Neural progenitor cell (in vitro differentiated cells): Measurements from ENCODE around the gene CPXM2. TPM values are rescaled to one million over a fixed set of nuclear protein-coding genes. Genes with fewer than 3 reads are reported as not detected.

Experiments used
- DNase-seq: peaks from one replicate; pipeline ENCODE4 v3.0.0-alpha.2; 2016; ENCODE audit warnings: low spot score
- H2AFZ ChIP-seq: fragments of 200-600 bp; sonication (generic); replicated peaks from 2 replicates; pipeline ENCODE4 v1.6.1; 2016; ENCODE audit warnings: antibody characterized with exemption
- H3F3A ChIP-seq: fragments of 200-600 bp; sonication (generic); 2 replicates; pipeline ENCODE4 v1.6.1; 2016; ENCODE audit warnings: antibody characterized with exemption, low read depth
- H3K27ac ChIP-seq: fragments of 200-600 bp; sonication (generic); 2 replicates; pipeline ENCODE4 v1.5.1; 2016; ENCODE audit warnings: mild to moderate bottlenecking
- H3K27me3 ChIP-seq: fragments of 200-600 bp; sonication (generic); 2 replicates; pipeline ENCODE4 v1.6.1; 2016; ENCODE audit warnings: mild to moderate bottlenecking, moderate library complexity
- H3K36me3 ChIP-seq: fragments of 200-600 bp; sonication (generic); 2 replicates; pipeline ENCODE4 v1.5.1; 2016
- H3K4me1 ChIP-seq: fragments of 200-600 bp; sonication (generic); 2 replicates; pipeline ENCODE4 v1.6.1; 2016; ENCODE audit warnings: mixed run types
- H3K4me2 ChIP-seq: fragments of 200-600 bp; sonication (generic); 2 replicates; pipeline ENCODE4 v1.6.1; 2016
- H3K4me3 ChIP-seq: fragments of 200-600 bp; sonication (generic); 2 replicates; pipeline ENCODE4 v1.5.1; 2016
- H3K79me2 ChIP-seq: fragments of 200-600 bp; sonication (generic); 2 replicates; pipeline ENCODE4 v1.6.1; 2016; ENCODE audit warnings: low read depth
- H3K9ac ChIP-seq: fragments of 200-600 bp; sonication (generic); 2 replicates; pipeline ENCODE4 v1.6.1; 2016
- H3K9me3 ChIP-seq: fragments of 200-600 bp; sonication (generic); 2 replicates; pipeline ENCODE4 v1.5.1; 2016; ENCODE audit warnings: low read depth
- H4K20me1 ChIP-seq: fragments of 200-600 bp; sonication (generic); 2 replicates; pipeline ENCODE4 v1.6.1; 2016; ENCODE audit warnings: low read depth
- H3K27ac Mint-ChIP-seq: 3 replicates; pipeline ENCODE4 v1.8.0; 2021; ENCODE audit warnings: mixed read lengths
- H3K27me3 Mint-ChIP-seq: 2 replicates; pipeline ENCODE4 v1.8.0; 2022; ENCODE audit warnings: low read depth, mild to moderate bottlenecking, inconsistent platforms, moderate library complexity, mixed read lengths; ENCODE audit not compliant: insufficient read depth
- H3K36me3 Mint-ChIP-seq: 3 replicates; pipeline ENCODE4 v1.8.0; 2021; ENCODE audit warnings: mixed read lengths
- H3K4me1 Mint-ChIP-seq: 3 replicates; pipeline ENCODE4 v1.8.0; 2021; ENCODE audit warnings: mixed read lengths
- H3K4me3 Mint-ChIP-seq: 3 replicates; pipeline ENCODE4 v1.8.0; 2021; ENCODE audit warnings: mild to moderate bottlenecking, moderate library complexity, mixed read lengths
- H3K9me3 Mint-ChIP-seq: 3 replicates; pipeline ENCODE4 v1.8.0; 2020; ENCODE audit warnings: mixed read lengths
- CTCF ChIP-seq: fragments of 200-600 bp; sonication (generic); IDR thresholded peaks from 2 replicates; pipeline ENCODE4 v1.5.1; 2017; ENCODE audit warnings: antibody characterized with exemption, mild to moderate bottlenecking
- EZH2 ChIP-seq: fragments of 200-600 bp; sonication (generic); IDR thresholded peaks from 2 replicates; pipeline ENCODE4 v1.6.1; 2017; ENCODE audit warnings: antibody characterized with exemption, mild to moderate bottlenecking, moderate library complexity
- EZH2phosphoT487 ChIP-seq: fragments of 200-600 bp; sonication (generic); IDR thresholded peaks from 2 replicates; pipeline ENCODE4 v1.6.1; 2017; ENCODE audit warnings: antibody characterized with exemption
- total RNA-seq: library from RNA; depleted of rRNA; stranded (reverse); fragments of >200 nt; gene quantifications from 2 replicates; pipeline ENCODE4 v1.2.3, GENCODE V29; 2015; ENCODE audit warnings: low replicate concordance

CPXM2 gene
- total RNA-seq, 1 donor from 2014 or later: not detected

DNA sequence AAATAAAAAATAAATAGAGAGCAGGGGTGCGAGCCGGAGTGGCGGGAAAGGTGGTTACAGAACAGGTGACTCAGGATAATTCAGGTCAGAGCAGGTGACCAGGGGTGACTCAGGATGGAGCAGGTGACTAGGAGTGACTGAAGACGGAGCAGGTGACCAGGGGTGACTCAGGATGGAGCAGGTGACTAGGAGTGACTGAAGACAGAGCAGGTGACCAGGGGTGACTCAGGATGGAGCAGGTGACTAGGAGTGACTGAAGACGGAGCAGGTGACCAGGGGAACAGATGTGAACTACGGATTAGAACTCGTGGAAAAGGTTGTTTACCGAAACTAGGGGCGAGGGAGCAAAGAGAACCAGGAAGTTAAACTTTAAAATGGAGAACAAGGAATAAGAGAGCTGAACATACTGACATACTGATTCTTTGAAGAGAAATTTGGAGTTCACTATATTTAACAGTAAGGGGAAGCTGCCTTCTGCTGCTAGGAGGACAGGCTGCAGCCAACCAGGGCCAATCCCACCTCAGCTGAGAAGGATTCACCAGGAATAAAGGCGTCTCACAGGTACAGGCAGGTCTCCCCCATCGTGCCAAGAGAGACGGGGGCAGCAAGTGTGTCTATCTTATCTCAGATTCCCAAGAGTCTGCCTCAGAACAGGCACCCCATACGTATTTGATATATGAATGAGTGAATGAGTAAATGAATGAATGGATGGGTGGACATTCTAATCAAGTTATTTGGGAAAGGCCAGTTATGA lies 101.3 kb downstream of the CPXM2 start:
- Mint-ChIP-seq H3K9me3 (peaks cover 4% of the 10 kb centered on the region), H3K36me3 (no peaks in the 10 kb centered on the region), H3K4me3 (no peak overlapping the region), H3K27ac (no peak overlapping the region), H3K27me3 (no peaks in the 10 kb centered on the region), H3K4me1 (no peaks in the 10 kb centered on the region)
- Histone ChIP-seq H3K36me3 (no peaks in the 10 kb centered on the region), H3K9ac (no peak overlapping the region), H4K20me1 (no peaks in the 10 kb centered on the region), H2AFZ (no peak overlapping the region), H3K27me3 (no peaks in the 10 kb centered on the region), H3K4me1 (no peaks in the 10 kb centered on the region), H3K4me2 (no peak overlapping the region), H3K9me3 (no peaks in the 10 kb centered on the region), H3K79me2 (no peaks in the 10 kb centered on the region), H3K27ac (no peak overlapping the region), H3K4me3 (no peak overlapping the region), H3F3A (no peaks in the 10 kb centered on the region)
- no peak for DNase-seq
- TF ChIP-seq EZH2phosphoT487 (no peak), CTCF (no peak), EZH2 (no peak)

DNA sequence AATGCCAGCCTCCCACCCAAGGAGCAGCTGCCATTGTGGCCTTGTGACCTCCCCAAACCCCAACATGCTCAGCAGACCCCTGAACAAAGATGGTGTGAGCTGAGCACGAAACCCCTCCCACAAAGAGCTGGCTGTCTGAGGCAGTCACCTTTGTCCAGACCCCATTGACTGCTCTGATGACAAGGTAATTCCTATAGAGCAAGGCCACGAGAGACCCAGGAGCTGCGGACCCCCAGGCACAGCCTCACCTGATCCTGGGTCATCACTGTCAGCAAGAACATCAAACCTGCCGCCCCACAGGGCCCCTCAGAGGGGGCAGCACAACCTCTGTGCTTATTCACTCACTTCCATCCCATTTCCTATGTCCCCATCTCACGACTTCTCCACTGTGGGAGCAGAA lies 102.6 kb downstream of the CPXM2 start:
- Mint-ChIP-seq H3K9me3 (peaks cover 4% of the 10 kb centered on the region), H3K36me3 (no peaks in the 10 kb centered on the region), H3K4me1 (no peaks in the 10 kb centered on the region), H3K4me3 (no peak overlapping the region), H3K27me3 (no peaks in the 10 kb centered on the region), H3K27ac (no peak overlapping the region)
- TF ChIP-seq CTCF (no peak), EZH2 (no peak), EZH2phosphoT487 (no peak)
- Histone ChIP-seq H4K20me1 (no peaks in the 10 kb centered on the region), H3K9me3 (no peaks in the 10 kb centered on the region), H3K79me2 (no peaks in the 10 kb centered on the region), H2AFZ (no peak overlapping the region), H3K4me3 (no peak overlapping the region), H3K4me2 (no peak overlapping the region), H3K4me1 (no peaks in the 10 kb centered on the region), H3K9ac (no peak overlapping the region), H3K27ac (no peak overlapping the region), H3K27me3 (no peaks in the 10 kb centered on the region), H3F3A (no peaks in the 10 kb centered on the region), H3K36me3 (no peaks in the 10 kb centered on the region)
- DNase-seq: no peak

GRCh38 chr10:123787566-123787965 lies 104.0 kb downstream of the CPXM2 start:
- H3K4me2 ChIP-seq: no peak overlapping the region
- H3K4me3 ChIP-seq: no peak overlapping the region
- Mint-ChIP-seq H3K27ac (no peak overlapping the region), H3K27me3 (no peaks in the 10 kb centered on the region), H3K36me3 (no peaks in the 10 kb centered on the region), H3K9me3 (peaks cover 4% of the 10 kb centered on the region), H3K4me1 (peaks cover 5% of the 10 kb centered on the region), H3K4me3 (no peak overlapping the region)
- no peaks in the 10 kb centered on the region for H3K9me3 ChIP-seq
- H4K20me1 ChIP-seq: no peaks in the 10 kb centered on the region
- no peak overlapping the region for H2AFZ ChIP-seq
- H3K27me3 ChIP-seq: no peaks in the 10 kb centered on the region
- H3K36me3 ChIP-seq: no peaks in the 10 kb centered on the region
- H3K4me1 ChIP-seq: no peaks in the 10 kb centered on the region
- no peaks in the 10 kb centered on the region for H3F3A ChIP-seq
- no peak for TF ChIP-seq CTCF
- no peak for TF ChIP-seq EZH2
- no peak for TF ChIP-seq EZH2phosphoT487
- no peaks in the 10 kb centered on the region for H3K79me2 ChIP-seq
- H3K9ac ChIP-seq: no peak overlapping the region
- no peak for DNase-seq
- H3K27ac ChIP-seq: no peak overlapping the region
